Thyroid gland (tissue), 4 donors: ENCODE measurements around the gene ARL8A. TPM values are rescaled to one million over a fixed set of nuclear protein-coding genes. Genes with fewer than 3 reads are reported as not detected.

Source experiments
- DNase-seq, 2 donors: peaks; one replicate each; pipeline ENCODE4 v3.0.0-alpha.2; 2019
- H3K27ac ChIP-seq, 3 donors: fragments of 200-600 bp; sonication (generic); 1 replicate in 2 of 3; 2 replicates in 1 of 3; pipeline ENCODE4 v1.5.1; 2016 to 2019; ENCODE audit warnings: mild to moderate bottlenecking in 1 of 3, moderate library complexity in 1 of 3
- H3K27me3 ChIP-seq: fragments of 200-600 bp; sonication (generic); one replicate; pipeline ENCODE4 v1.5.1; 2019
- H3K36me3 ChIP-seq, 2 donors: fragments of 200-600 bp; sonication (generic); one replicate each; pipeline ENCODE4 v1.5.1; 2016 to 2019
- H3K4me1 ChIP-seq, 2 donors: fragments of 200-600 bp; sonication (generic); one replicate each; pipeline ENCODE4 v1.5.1; 2017 to 2019
- H3K4me3 ChIP-seq, 3 donors: fragments of 200-600 bp; sonication (generic); replicated peaks in 1 of 3; 1 replicate in 2 of 3; 2 replicates in 1 of 3; pipeline ENCODE4 v1.5.1; 2016; ENCODE audit warnings: mild to moderate bottlenecking in 1 of 3
- H3K9me3 ChIP-seq: fragments of 200-600 bp; sonication (generic); one replicate; pipeline ENCODE4 v1.5.1; 2017
- CTCF ChIP-seq, 6 experiments: fragments of 200-600 bp in 3 of 6; fragments of 450-650 bp in 3 of 6; sonication (generic) in 3 of 6; IDR thresholded peaks; one replicate each; pipeline ENCODE4 v1.5.1; 2016 to 2019; ENCODE audit warnings: antibody characterized with exemption in 6 of 6, mild to moderate bottlenecking in 2 of 6, inconsistent platforms in 1 of 6, moderate library complexity in 1 of 6
- POLR2A ChIP-seq, 2 donors: fragments of 450-650 bp; IDR thresholded peaks; one replicate each; pipeline ENCODE4 v1.6.1; 2017; ENCODE audit warnings: antibody characterized with exemption in 2 of 2, mild to moderate bottlenecking in 2 of 2, moderate library complexity in 1 of 2
- WGBS, 2 donors: methylation state at CpG; one replicate each; pipeline ENCODE4 v1.1.5; 2017; 5-methylcytosine and 5-hydroxymethylcytosine counted together
- intact Hi-C: fragments of 100-400 bp; cut with DNase I; formaldehyde crosslinking; loops from one replicate; pipeline ENCODE4 v1.15.1; 2023
- total RNA-seq, 4 donors: library from RNA; depleted of rRNA; stranded (reverse); fragments of >200 nt; gene quantifications; one replicate each; pipeline ENCODE4 v1.2.3, GENCODE V29; 2016

The ARL8A gene
- total RNA-seq, 4 donors from 2014 or later: 31.2 to 38.6 (median 35.0) TPM

GRCh38 chr1:202133989-202134388, 10.5 kb downstream of the ARL8A start:
- TF ChIP-seq CTCF (IDR thresholded peaks at IDR 0.05) (no peak), POLR2A (IDR thresholded peaks at IDR 0.05) (no peak)
- WGBS, 2 donors: 92 to 94% methylated on average over 5 of the region's 5 CpGs
- Histone ChIP-seq H3K4me3 (no peak overlapping the region), H3K36me3 (peaks cover 14 to 16% of the 10 kb centered on the region in 2 donors), H3K4me1 (peaks cover 47 to 66% of the 10 kb centered on the region in 2 donors), H3K27me3 (no peaks in the 10 kb centered on the region), H3K27ac (peak overlapping the region; percentile 81 to 97 (median 96)), H3K9me3 (no peaks in the 10 kb centered on the region)
- DNase-seq: no peak
- intact Hi-C loops: no loop called here

GRCh38 chr1:202133496-202133895, 11.0 kb downstream of the ARL8A start:
- H3K4me3 ChIP-seq: no peak overlapping the region
- WGBS, 2 donors: 36 to 41% methylated on average over 8 of the region's 8 CpGs
- intact Hi-C loops: no loop called here
- no peaks in the 10 kb centered on the region for H3K9me3 ChIP-seq
- peaks cover 47 to 66% of the 10 kb centered on the region in 2 donors for H3K4me1 ChIP-seq
- H3K27me3 ChIP-seq: no peaks in the 10 kb centered on the region
- H3K27ac ChIP-seq: peak overlapping the region; percentile 81 to 97 (median 96)
- TF ChIP-seq CTCF (IDR thresholded peaks at IDR 0.05): no peak
- no peak for TF ChIP-seq POLR2A (IDR thresholded peaks at IDR 0.05)
- H3K36me3 ChIP-seq: peaks cover 14 to 16% of the 10 kb centered on the region in 2 donors
- DNase-seq: peak; percentile 32 to 40

GRCh38 chr1:202133001-202133400, 11.5 kb downstream of the ARL8A start:
- Histone ChIP-seq H3K27ac (peak overlapping the region; percentile 81 to 97 (median 96)), H3K36me3 (peaks cover 14 to 16% of the 10 kb centered on the region in 2 donors), H3K27me3 (no peaks in the 10 kb centered on the region), H3K4me1 (peaks cover 46 to 65% of the 10 kb centered on the region in 2 donors), H3K9me3 (no peaks in the 10 kb centered on the region), H3K4me3 (no peak overlapping the region)
- WGBS, 2 donors: 73 to 74% methylated on average over 14 of the region's 14 CpGs
- intact Hi-C loops: no loop called here
- peak; percentile 44 to 54 for DNase-seq
- TF ChIP-seq POLR2A (IDR thresholded peaks at IDR 0.05) (no peak), CTCF (IDR thresholded peaks at IDR 0.05) (no peak)

- Histone ChIP-seq H3K9me3 (no peaks in the 10 kb centered on the region), H3K4me3 (no peak overlapping the region), H3K27me3 (no peaks in the 10 kb centered on the region), H3K4me1 (peaks cover 41 to 61% of the 10 kb centered on the region in 2 donors), H3K27ac (peak overlapping the region; percentile 81 to 97 (median 96)), H3K36me3 (peaks cover 12 to 16% of the 10 kb centered on the region in 2 donors)
- intact Hi-C loops: no loop called here
- DNase-seq: peak; percentile 89 to 92
- WGBS, 2 donors: 28 to 29% methylated on average over 12 of the region's 12 CpGs
- TF ChIP-seq POLR2A (IDR thresholded peaks at IDR 0.05): peak in 1 of 2 donors; percentile 35
- no peak for TF ChIP-seq CTCF (IDR thresholded peaks at IDR 0.05)
These were observed 12.3 kb downstream of the ARL8A start for GRCh38 chr1:202131956-202132821.
